HEK293 (cell line): ENCODE results near the gene TAF11L9.
"Not testable (repeated sequence)": the region's sequence is repeated elsewhere in the genome, so short reads cannot be mapped to it uniquely, and the experiment has no call there.

ENCODE experiments used
- CTCF ChIA-PET: fragments of 350-600 bp; formaldehyde crosslinking; extraction: SDS; loops from one replicate; lab custom pipeline; 2021; ENCODE audit warnings: antibody characterized with exemption; lab: Yijun Ruan, JAX
- POLR2A ChIA-PET: fragments of 300-600 bp; formaldehyde crosslinking; extraction: SDS; loops from one replicate; lab custom pipeline; 2020; ENCODE audit warnings: antibody characterized with exemption, inconsistent platforms; lab: Yijun Ruan, JAX
- H3K27ac ChIP-seq: fragments of 200-500 bp; sonication (Bioruptor generic); 2 replicates; pipeline ENCODE4 v1.5.1; 2014; ENCODE audit warnings: low read depth, low read length, control low read depth, inconsistent platforms; ENCODE audit errors: extremely low read depth
- H3K36me3 ChIP-seq, 2 experiments: fragments of 200-500 bp in 1 of 2; sonication (Bioruptor generic) in 1 of 2; 1 replicate in 1 of 2; 2 replicates in 1 of 2; pipeline ENCODE4 v1.5.1; 2014 to 2017; ENCODE audit warnings: inconsistent platforms in 2 of 2, low read length in 2 of 2; ENCODE audit not compliant: control insufficient read depth in 2 of 2, insufficient read depth in 1 of 2
- H3K4me1 ChIP-seq: fragments of 200-500 bp; sonication (Bioruptor generic); 2 replicates; pipeline ENCODE4 v1.5.1; 2014; ENCODE audit warnings: mild to moderate bottlenecking, low read length, inconsistent platforms; ENCODE audit not compliant: control insufficient read depth, insufficient read depth
- H3K4me3 ChIP-seq: 2 replicates; pipeline ENCODE4 v1.5.1; 2011; ENCODE audit warnings: low read depth, mild to moderate bottlenecking, control low read depth, low read length, moderate library complexity
- H3K9me3 ChIP-seq: fragments of 200-500 bp; sonication (Bioruptor generic); 2 replicates; pipeline ENCODE4 v1.5.1; 2014; ENCODE audit warnings: low read depth, low read length, inconsistent platforms; ENCODE audit not compliant: control insufficient read depth, insufficient read depth
- BCL11B ChIP-seq: fragments of 450-650 bp; formaldehyde crosslinking; IDR thresholded peaks from 2 replicates; pipeline ENCODE4 v1.5.1; 2016; ENCODE audit warnings: low read depth, missing biosample characterization, missing genetic modification characterization
- GLIS1 ChIP-seq: fragments of 450-650 bp; formaldehyde crosslinking; IDR thresholded peaks from 2 replicates; pipeline ENCODE4 v1.5.1; 2016; ENCODE audit warnings: missing biosample characterization, missing genetic modification characterization
- IKZF3 ChIP-seq: fragments of 450-650 bp; IDR thresholded peaks from 2 replicates; pipeline ENCODE4 v1.5.0; 2018; ENCODE audit warnings: missing biosample characterization, mild to moderate bottlenecking, missing genetic modification characterization, moderate library complexity
- KLF16 ChIP-seq: fragments of 450-650 bp; formaldehyde crosslinking; IDR thresholded peaks from 2 replicates; pipeline ENCODE4 v1.5.1; 2017; ENCODE audit warnings: missing biosample characterization, missing genetic modification characterization
- KLF7 ChIP-seq: fragments of 450-650 bp; formaldehyde crosslinking; IDR thresholded peaks from 2 replicates; pipeline ENCODE4 v1.5.1; 2016; ENCODE audit warnings: missing biosample characterization, missing genetic modification characterization, borderline replicate concordance
- MYNN ChIP-seq: fragments of 450-650 bp; formaldehyde crosslinking; IDR thresholded peaks from 2 replicates; pipeline ENCODE4 v1.5.1; 2016; ENCODE audit warnings: missing biosample characterization, missing genetic modification characterization, borderline replicate concordance
- ZBTB48 ChIP-seq: fragments of 450-650 bp; formaldehyde crosslinking; IDR thresholded peaks from 2 replicates; pipeline ENCODE4 v1.5.1; 2016; ENCODE audit warnings: missing biosample characterization, missing genetic modification characterization
- ZBTB8A ChIP-seq: fragments of 450-650 bp; formaldehyde crosslinking; IDR thresholded peaks from 2 replicates; pipeline ENCODE4 v1.5.1; 2016; ENCODE audit warnings: missing biosample characterization, missing genetic modification characterization
- ZFHX2 ChIP-seq: fragments of 450-650 bp; formaldehyde crosslinking; conservative IDR thresholded peaks from 2 replicates; pipeline ENCODE4 v1.5.1; 2016; ENCODE audit warnings: missing biosample characterization, missing genetic modification characterization
- ZFP69B ChIP-seq: fragments of 450-650 bp; formaldehyde crosslinking; IDR thresholded peaks from 2 replicates; pipeline ENCODE4 v1.5.1; 2016; ENCODE audit warnings: missing biosample characterization, missing genetic modification characterization
- ZNF10 ChIP-seq: fragments of 450-650 bp; formaldehyde crosslinking; IDR thresholded peaks from 2 replicates; pipeline ENCODE4 v1.5.1; 2017; ENCODE audit warnings: missing biosample characterization, missing genetic modification characterization
- ZNF140 ChIP-seq: fragments of 450-650 bp; formaldehyde crosslinking; IDR thresholded peaks from 2 replicates; pipeline ENCODE4 v1.5.1; 2016; ENCODE audit warnings: missing biosample characterization, missing genetic modification characterization
- ZNF146 ChIP-seq: fragments of 450-650 bp; formaldehyde crosslinking; IDR thresholded peaks from 2 replicates; pipeline ENCODE4 v1.5.1; 2016; ENCODE audit warnings: missing biosample characterization, missing genetic modification characterization
- ZNF2 ChIP-seq: fragments of 450-650 bp; formaldehyde crosslinking; IDR thresholded peaks from 2 replicates; pipeline ENCODE4 v1.5.1; 2016; ENCODE audit warnings: missing biosample characterization, missing genetic modification characterization
- ZNF391 ChIP-seq: fragments of 450-650 bp; formaldehyde crosslinking; IDR thresholded peaks from 2 replicates; pipeline ENCODE4 v1.5.1; 2016; ENCODE audit warnings: low read depth, missing biosample characterization, missing genetic modification characterization, borderline replicate concordance
- ZNF416 ChIP-seq: fragments of 450-650 bp; formaldehyde crosslinking; IDR thresholded peaks from 2 replicates; pipeline ENCODE4 v1.5.1; 2016; ENCODE audit warnings: missing biosample characterization, missing genetic modification characterization
- ZNF473 ChIP-seq: fragments of 450-650 bp; formaldehyde crosslinking; IDR thresholded peaks from 2 replicates; pipeline ENCODE4 v1.5.1; 2017; ENCODE audit warnings: missing biosample characterization, missing genetic modification characterization
- ZNF558 ChIP-seq: fragments of 450-650 bp; formaldehyde crosslinking; IDR thresholded peaks from 2 replicates; pipeline ENCODE4 v1.5.1; 2016; ENCODE audit warnings: missing biosample characterization, missing genetic modification characterization
- ZNF629 ChIP-seq: fragments of 450-650 bp; formaldehyde crosslinking; IDR thresholded peaks from 2 replicates; pipeline ENCODE4 v1.5.1; 2017; ENCODE audit warnings: missing biosample characterization, missing genetic modification characterization
- ZNF654 ChIP-seq: fragments of 450-650 bp; formaldehyde crosslinking; IDR thresholded peaks from 2 replicates; pipeline ENCODE4 v1.5.1; 2016; ENCODE audit warnings: low read depth, missing biosample characterization, missing genetic modification characterization
- ZNF785 ChIP-seq: fragments of 450-650 bp; formaldehyde crosslinking; IDR thresholded peaks from 2 replicates; pipeline ENCODE4 v1.5.1; 2016; ENCODE audit warnings: missing biosample characterization, missing genetic modification characterization
- ZNF791 ChIP-seq: fragments of 450-650 bp; formaldehyde crosslinking; IDR thresholded peaks from 2 replicates; pipeline ENCODE4 v1.5.1; 2016; ENCODE audit warnings: missing biosample characterization, missing genetic modification characterization
- ZNF792 ChIP-seq: fragments of 450-650 bp; formaldehyde crosslinking; IDR thresholded peaks from 2 replicates; pipeline ENCODE4 v1.5.1; 2016; ENCODE audit warnings: missing biosample characterization, missing genetic modification characterization
- TF ChIP-seq, protein P1 (sequence below): fragments of 450-650 bp; formaldehyde crosslinking; IDR thresholded peaks from 2 replicates; pipeline ENCODE4 v1.5.1; 2016; ENCODE audit warnings: missing biosample characterization, missing genetic modification characterization, borderline replicate concordance
- TF ChIP-seq, protein P2 (sequence below): fragments of 450-650 bp; formaldehyde crosslinking; IDR thresholded peaks from 2 replicates; pipeline ENCODE4 v1.5.1; 2017; ENCODE audit warnings: missing biosample characterization, missing genetic modification characterization
- TF ChIP-seq, protein P3 (sequence below): fragments of 450-650 bp; formaldehyde crosslinking; IDR thresholded peaks from 2 replicates; pipeline ENCODE4 v1.5.1; 2017; ENCODE audit warnings: missing biosample characterization, missing genetic modification characterization

The TAF11L9 gene

DNA sequence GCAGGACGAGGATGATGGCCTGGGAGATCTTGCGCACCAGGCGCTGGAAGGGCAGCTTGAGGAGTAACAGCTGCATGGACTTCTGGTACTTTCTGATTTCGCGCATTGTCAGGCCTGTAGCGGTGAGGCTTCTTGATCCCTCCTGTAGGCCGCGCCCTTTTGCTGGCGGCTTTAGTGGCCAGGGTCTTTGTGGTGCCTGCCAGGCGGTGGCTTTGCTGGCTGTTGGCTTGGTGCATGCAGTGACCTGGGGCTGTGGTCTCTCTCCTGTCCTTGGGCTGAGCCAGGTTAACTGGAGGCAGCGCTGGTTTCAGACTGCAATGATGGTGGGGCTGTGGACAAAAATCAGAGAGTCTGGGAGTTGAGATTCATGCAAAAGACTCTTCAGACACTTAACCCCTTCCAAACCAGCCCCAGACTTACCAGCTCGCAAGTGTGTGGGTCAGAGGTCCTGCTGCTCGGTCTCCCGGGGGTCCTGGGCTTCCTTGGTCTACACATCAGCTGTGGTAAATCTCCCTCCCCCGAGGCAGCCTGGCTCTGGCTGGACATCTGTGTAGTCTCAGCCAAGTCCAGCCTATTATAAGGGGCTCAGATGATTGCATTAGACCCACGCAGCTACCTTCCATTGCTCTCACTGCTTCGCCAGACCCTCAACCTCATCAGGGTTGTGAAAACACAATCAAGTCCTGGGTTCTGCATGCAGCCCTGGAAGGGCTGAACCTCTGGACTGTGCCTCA is 20.8 kb upstream of the TAF11L9 start (continued):
- TF ChIP-seq ZFHX2 (tag by site-specific recombination): no peak
- TF ChIP-seq, protein P1, sequence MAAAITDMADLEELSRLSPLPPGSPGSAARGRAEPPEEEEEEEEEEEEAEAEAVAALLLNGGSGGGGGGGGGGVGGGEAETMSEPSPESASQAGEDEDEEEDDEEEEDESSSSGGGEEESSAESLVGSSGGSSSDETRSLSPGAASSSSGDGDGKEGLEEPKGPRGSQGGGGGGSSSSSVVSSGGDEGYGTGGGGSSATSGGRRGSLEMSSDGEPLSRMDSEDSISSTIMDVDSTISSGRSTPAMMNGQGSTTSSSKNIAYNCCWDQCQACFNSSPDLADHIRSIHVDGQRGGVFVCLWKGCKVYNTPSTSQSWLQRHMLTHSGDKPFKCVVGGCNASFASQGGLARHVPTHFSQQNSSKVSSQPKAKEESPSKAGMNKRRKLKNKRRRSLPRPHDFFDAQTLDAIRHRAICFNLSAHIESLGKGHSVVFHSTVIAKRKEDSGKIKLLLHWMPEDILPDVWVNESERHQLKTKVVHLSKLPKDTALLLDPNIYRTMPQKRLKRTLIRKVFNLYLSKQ (tag by site-specific recombination): no peak
- TF ChIP-seq ZNF558 (tag by site-specific recombination): no peak
- no peak for TF ChIP-seq ZNF391 (tag by site-specific recombination)
- TF ChIP-seq KLF16 (tag by site-specific recombination): no peak
- TF ChIP-seq, protein P2, sequence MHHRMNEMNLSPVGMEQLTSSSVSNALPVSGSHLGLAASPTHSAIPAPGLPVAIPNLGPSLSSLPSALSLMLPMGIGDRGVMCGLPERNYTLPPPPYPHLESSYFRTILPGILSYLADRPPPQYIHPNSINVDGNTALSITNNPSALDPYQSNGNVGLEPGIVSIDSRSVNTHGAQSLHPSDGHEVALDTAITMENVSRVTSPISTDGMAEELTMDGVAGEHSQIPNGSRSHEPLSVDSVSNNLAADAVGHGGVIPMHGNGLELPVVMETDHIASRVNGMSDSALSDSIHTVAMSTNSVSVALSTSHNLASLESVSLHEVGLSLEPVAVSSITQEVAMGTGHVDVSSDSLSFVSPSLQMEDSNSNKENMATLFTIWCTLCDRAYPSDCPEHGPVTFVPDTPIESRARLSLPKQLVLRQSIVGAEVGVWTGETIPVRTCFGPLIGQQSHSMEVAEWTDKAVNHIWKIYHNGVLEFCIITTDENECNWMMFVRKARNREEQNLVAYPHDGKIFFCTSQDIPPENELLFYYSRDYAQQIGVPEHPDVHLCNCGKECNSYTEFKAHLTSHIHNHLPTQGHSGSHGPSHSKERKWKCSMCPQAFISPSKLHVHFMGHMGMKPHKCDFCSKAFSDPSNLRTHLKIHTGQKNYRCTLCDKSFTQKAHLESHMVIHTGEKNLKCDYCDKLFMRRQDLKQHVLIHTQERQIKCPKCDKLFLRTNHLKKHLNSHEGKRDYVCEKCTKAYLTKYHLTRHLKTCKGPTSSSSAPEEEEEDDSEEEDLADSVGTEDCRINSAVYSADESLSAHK (tag by site-specific recombination): no peak
- TF ChIP-seq ZNF792 (tag by site-specific recombination): no peak
- no peak for TF ChIP-seq ZNF629 (tag by site-specific recombination)
- no peak for TF ChIP-seq BCL11B (tag by site-specific recombination)
- TF ChIP-seq ZNF654 (tag by site-specific recombination): no peak

DNA sequence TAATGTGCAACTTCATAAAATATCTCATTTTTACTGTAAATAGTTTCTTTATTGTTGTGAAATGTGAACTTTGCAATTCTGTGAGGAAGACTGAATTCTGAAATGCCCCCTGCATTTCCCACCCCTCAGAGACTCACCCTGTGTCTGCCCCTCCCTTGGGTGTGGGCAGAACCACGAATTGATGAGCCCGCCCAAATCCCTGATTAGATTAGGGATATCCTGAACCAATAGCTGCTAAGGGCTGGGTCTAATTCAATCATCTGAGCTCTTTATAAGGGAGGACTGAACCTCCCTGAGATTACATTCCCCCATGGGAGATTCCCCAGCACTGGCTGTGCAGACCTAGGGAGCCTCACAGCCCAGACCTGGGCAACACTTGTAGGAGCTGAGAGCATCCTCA is 15.9 kb upstream of the TAF11L9 start, which contains the start of gene TAF11L12:
Gene TAF11L12 (plus strand): TSS at position 301 of the 400 bp plus-strand sequence.
- H3K4me1 ChIP-seq, H3K9me3 ChIP-seq, POLR2A ChIA-PET, H3K4me3 ChIP-seq, H3K27ac ChIP-seq, CTCF ChIA-PET, H3K36me3 ChIP-seq: not testable (repeated sequence)

DNA sequence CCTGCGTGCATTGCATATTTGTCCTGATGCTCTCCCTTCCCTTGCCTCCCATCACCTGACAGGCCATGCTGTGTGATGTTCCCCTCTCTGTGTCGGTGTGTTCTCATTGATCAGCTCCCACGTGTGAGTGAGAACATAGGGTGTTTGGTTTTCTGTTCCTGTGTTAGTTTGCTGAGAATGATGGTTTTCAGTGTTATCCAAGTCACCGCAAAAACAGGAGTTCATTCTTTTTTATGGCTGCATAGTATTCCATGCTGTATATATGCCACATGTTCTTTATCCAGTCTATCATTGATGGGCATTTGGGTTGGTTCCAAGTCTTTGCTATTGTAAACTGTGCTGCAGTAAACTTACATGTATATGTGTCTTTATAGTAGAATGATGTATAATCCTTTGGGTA is 13.3 kb upstream of the TAF11L9 start:
- H3K9me3 ChIP-seq, POLR2A ChIA-PET, H3K4me1 ChIP-seq, H3K36me3 ChIP-seq, H3K27ac ChIP-seq, CTCF ChIA-PET, H3K4me3 ChIP-seq: not testable (repeated sequence)
- TF ChIP-seq ZNF146 (tag by site-specific recombination): peak; percentile 58; the same call in 1 of the 2 replicates

DNA sequence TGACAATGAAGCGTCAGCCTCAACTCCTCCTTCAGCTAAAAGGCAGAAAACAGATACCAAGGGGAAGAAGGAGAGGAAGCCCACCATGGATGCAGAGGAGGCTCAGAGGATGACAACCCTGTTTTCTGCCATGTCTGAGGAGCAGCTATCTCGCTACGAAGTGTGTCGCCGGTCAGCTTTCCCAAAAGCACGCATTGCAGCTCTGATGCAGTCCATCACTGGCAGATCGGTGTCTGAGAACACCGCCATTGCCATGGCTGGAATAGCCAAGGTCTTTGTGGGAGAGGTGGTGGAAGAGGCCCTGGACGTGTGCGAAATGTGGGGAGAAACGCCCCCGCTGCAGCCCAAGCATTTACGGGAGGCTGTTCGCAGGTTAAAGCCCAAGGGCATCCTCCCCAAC is 10.8 kb upstream of the TAF11L9 start:
- Histone ChIP-seq H3K4me3 (no peak overlapping the region), H3K36me3 (no peaks in the 10 kb centered on the region), H3K4me1 (no peaks in the 10 kb centered on the region), H3K27ac (no peak overlapping the region), H3K9me3 (no peaks in the 10 kb centered on the region)
- ChIA-PET CTCF (no interaction called here), POLR2A (no interaction called here)
- TF ChIP-seq ZNF10 (tag by site-specific recombination) (no peak), ZNF791 (tag by site-specific recombination) (no peak), IKZF3 (tag by site-specific recombination) (no peak), ZNF785 (no peak), ZNF473 (tag by site-specific recombination) (no peak), ZNF140 (tag by site-specific recombination) (no peak), ZNF2 (tag by site-specific recombination) (no peak), ZFP69B (no peak), ZBTB48 (tag by site-specific recombination) (no peak), ZNF416 (tag by site-specific recombination) (no peak), GLIS1 (tag by site-specific recombination) (no peak), MYNN (tag by site-specific recombination) (no peak), KLF7 (no peak), ZBTB8A (tag by site-specific recombination) (no peak)
- TF ChIP-seq, protein P3, sequence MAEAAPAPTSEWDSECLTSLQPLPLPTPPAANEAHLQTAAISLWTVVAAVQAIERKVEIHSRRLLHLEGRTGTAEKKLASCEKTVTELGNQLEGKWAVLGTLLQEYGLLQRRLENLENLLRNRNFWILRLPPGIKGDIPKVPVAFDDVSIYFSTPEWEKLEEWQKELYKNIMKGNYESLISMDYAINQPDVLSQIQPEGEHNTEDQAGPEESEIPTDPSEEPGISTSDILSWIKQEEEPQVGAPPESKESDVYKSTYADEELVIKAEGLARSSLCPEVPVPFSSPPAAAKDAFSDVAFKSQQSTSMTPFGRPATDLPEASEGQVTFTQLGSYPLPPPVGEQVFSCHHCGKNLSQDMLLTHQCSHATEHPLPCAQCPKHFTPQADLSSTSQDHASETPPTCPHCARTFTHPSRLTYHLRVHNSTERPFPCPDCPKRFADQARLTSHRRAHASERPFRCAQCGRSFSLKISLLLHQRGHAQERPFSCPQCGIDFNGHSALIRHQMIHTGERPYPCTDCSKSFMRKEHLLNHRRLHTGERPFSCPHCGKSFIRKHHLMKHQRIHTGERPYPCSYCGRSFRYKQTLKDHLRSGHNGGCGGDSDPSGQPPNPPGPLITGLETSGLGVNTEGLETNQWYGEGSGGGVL (tag by site-specific recombination): no peak
